ENCODE data around the gene CPSF4L. TPM values are rescaled to one million over a fixed set of nuclear protein-coding genes. Genes with fewer than 3 reads are reported as not detected.

The CPSF4L gene
- polyA plus RNA-seq, 1 of the 3 experiments (the other 2 are of a cell fraction): 0.10 TPM

Other genes starting within 250 kb of the CPSF4L start
- gene SLC39A11, start 169.2 kb downstream of the CPSF4L start, polyA plus RNA-seq (2012; rRNA removed): 23.5 and 23.7 TPM in 2 replicates
- 0.44 and 0.67 TPM in 2 replicates for gene SSTR2, start 96.9 kb downstream of the CPSF4L start, polyA plus RNA-seq (2012; rRNA removed)
- gene COG1, start 68.8 kb downstream of the CPSF4L start, polyA plus RNA-seq (2012; rRNA removed): 52.8 and 53.1 TPM in 2 replicates
- gene CDC42EP4, start 50.1 kb upstream of the CPSF4L start, polyA plus RNA-seq (2012; rRNA removed): 23.7 and 28.3 TPM in 2 replicates